NB4 (cell line): ENCODE measurements around the gene NEMP2.
"Not testable (repeated sequence)": the region's sequence is repeated elsewhere in the genome, so short reads cannot be mapped to it uniquely, and the experiment has no call there.

Experiments
- DNase-seq: peaks from one replicate; pipeline ENCODE4 v3.0.0; 2010; ENCODE audit warnings: low read depth
- H3K4me3 ChIP-seq: one replicate; pipeline ENCODE4 v1.5.1; 2011; ENCODE audit warnings: mild to moderate bottlenecking, low read depth, low read length, moderate library complexity
- CTCF ChIP-seq: IDR thresholded peaks from one replicate; pipeline ENCODE4 v1.5.1; 2012; ENCODE audit warnings: low read depth, low read length
- MAX ChIP-seq: IDR thresholded peaks from 2 replicates; pipeline ENCODE4 v1.6.1; 2011; ENCODE audit warnings: low read depth, low read length
- MYC ChIP-seq: IDR thresholded peaks from 2 replicates; pipeline ENCODE4 v1.6.1; 2011; ENCODE audit warnings: low read depth, low read length
- POLR2A ChIP-seq: IDR thresholded peaks from 2 replicates; pipeline ENCODE4 v1.6.1; 2011; ENCODE audit warnings: mild to moderate bottlenecking; ENCODE audit not compliant: insufficient read length; ENCODE audit errors: extremely low read depth

The NEMP2 gene

GRCh38 chr2:190501702-190502407 lies 32.7 kb downstream of the NEMP2 start:
- no peak overlapping the region for H3K4me3 ChIP-seq
- DNase-seq = no peak
- TF ChIP-seq MYC (no peak), MAX (no peak)

- H3K4me3 ChIP-seq = no peak overlapping the region
- no peak for DNase-seq
- TF ChIP-seq CTCF (no peak), MYC (no peak), MAX (no peak), POLR2A (no peak)
Observed at GRCh38 chr2:190501231-190501630, 33.3 kb downstream of the NEMP2 start.

- TF ChIP-seq MYC (no peak), POLR2A (no peak), MAX (no peak), CTCF (no peak)
- no peak for DNase-seq
- no peak overlapping the region for H3K4me3 ChIP-seq
Observed at GRCh38 chr2:190500054-190500502, 34.4 kb downstream of the NEMP2 start.

GRCh38 chr2:190499273-190499672 lies 35.2 kb downstream of the NEMP2 start:
- TF ChIP-seq MYC (no peak), MAX (no peak), CTCF (no peak), POLR2A (no peak)
- DNase-seq = no peak
- no peak overlapping the region for H3K4me3 ChIP-seq

- no peak for DNase-seq
- H3K4me3 ChIP-seq = no peak overlapping the region
- TF ChIP-seq MYC (no peak), CTCF (no peak), MAX (no peak), POLR2A (no peak)
Observed at GRCh38 chr2:190497428-190497827, 37.1 kb downstream of the NEMP2 start.

GRCh38 chr2:190494600-190495227 lies 39.8 kb downstream of the NEMP2 start:
- DNase-seq, H3K4me3 ChIP-seq: not testable (repeated sequence)

GRCh38 chr2:190493095-190493494 lies 41.4 kb downstream of the NEMP2 start:
- H3K4me3 ChIP-seq = no peak overlapping the region
- TF ChIP-seq CTCF (no peak), MAX (no peak), MYC (no peak), POLR2A (no peak)
- DNase-seq = no peak
